ENCODE measurements around the gene KEAP1. TPM values are rescaled to one million over a fixed set of nuclear protein-coding genes. Genes with fewer than 3 reads are reported as not detected.

KEAP1 gene
- total and polyA plus RNA-seq, 10 of the 15 experiments (the other 5 are each of a cell fraction or from before 2014, with no cell fraction given) = 1.4 to 87.7 (median 48.6) TPM

DNA sequence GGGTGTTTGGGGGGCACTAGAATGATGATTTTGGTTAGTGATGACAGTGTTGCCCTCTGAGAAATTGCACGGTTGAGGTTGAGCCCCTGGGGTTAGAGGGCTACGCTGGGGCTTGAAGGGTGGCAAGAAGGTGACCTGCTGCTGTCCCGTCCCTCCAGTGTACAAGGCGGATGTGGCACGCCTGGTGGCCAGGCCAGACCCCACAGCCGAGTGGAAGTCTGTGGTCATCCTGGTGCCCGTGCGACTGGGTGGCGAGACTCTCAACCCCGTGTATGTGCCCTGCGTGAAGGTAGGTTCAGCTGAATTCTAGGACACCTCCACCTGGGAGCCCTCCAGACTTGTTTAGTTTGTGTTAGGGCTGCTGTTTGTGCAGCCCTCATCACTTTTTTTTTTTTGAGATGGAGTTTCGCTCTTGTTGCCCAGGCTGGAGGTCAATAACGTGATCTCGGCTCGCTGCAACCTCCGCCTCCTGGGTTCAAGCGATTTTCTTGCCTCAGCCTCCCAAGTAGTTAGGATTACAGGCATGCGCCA, 45.7 kb upstream of the KEAP1 start:
- H3K27ac ChIP-seq (ENCODE audit: control insufficient read depth, insufficient read depth) = no peak overlapping the region

DNA sequence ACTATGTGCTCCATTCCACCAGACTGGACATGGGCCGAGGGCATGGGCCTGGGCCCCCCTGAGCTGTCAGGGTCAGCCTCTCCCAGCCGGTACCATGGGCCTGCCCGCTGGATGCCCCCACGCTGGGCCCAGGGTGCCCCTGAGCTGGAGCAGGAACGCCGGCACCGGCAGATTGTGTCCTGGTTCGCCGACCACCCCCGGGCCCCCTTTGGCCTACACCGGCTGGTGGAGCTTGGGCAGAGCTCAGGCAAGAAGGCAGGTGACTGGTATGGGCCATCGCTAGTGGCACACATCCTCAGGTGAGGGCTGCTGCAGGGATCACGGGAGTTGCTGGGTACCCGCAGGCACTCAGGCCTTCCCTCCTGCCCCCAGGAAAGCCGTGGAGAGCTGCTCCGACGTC, 43.7 kb upstream of the KEAP1 start:
- ChIA-PET POLR2A (interaction anchor here (0.7 to 1.2 kb wide), 2 partner anchors 20 to 35 kb away, joined by 4 to 9 read pairs; no protein-coding TSS in a partner anchor), CTCF (interaction anchor here (1.3 kb wide), 1 partner anchor 39 kb away, joined by 3 read pairs; no protein-coding TSS in a partner anchor), SMC1A (ENCODE audit: uncharacterized antibody, unreplicated experiment) (no interaction called here), RAD21 (ENCODE audit: unreplicated experiment) (no interaction called here)
- Histone ChIP-seq H3K9me3 (replicated peaks; ENCODE audit: control insufficient read depth, insufficient read depth, low read length) (no peaks in the 10 kb centered on the region), H4K20me1 (ENCODE audit: control insufficient read depth, insufficient read depth) (no peaks in the 10 kb centered on the region), H3K4me2 (ENCODE audit: control insufficient read depth, insufficient read depth) (no peak overlapping the region), H3K9ac (ENCODE audit: control insufficient read depth, insufficient read depth, low read length) (no peak overlapping the region), H3K79me2 (ENCODE audit: control insufficient read depth, insufficient read depth, low read length) (peaks cover 11% of the 10 kb centered on the region), H3K27ac (ENCODE audit: control insufficient read depth, insufficient read depth) (no peak overlapping the region), H2AFZ (ENCODE audit: control insufficient read depth, low read depth, low read length) (no peak overlapping the region), H3K4me3 (no peak overlapping the region), H3K4me1 (ENCODE audit: control insufficient read depth, insufficient read depth, low read length) (peaks cover 21% of the 10 kb centered on the region), H3K36me3 (ENCODE audit: control insufficient read depth in 2 of 2, insufficient read depth in 2 of 2, low read length in 1 of 2) (peaks cover 3 to 5% of the 10 kb centered on the region in 2 experiments), H3K27me3 (replicated peaks in 1 of 2; ENCODE audit: control insufficient read depth in 2 of 2, insufficient read depth in 2 of 2, low read length in 1 of 2) (no peaks in the 10 kb centered on the region)
- intact Hi-C loops (cut with micrococcal nuclease; ENCODE audit: unreplicated experiment) = no loop called here
- WGBS (ENCODE audit: insufficient coverage, insufficient replicate concordance, low lambda C conversion rate, missing lambda C conversion rate) = 96% methylated on average over 17 of the region's 17 CpGs
- FAIRE-seq (no peak), DNase-seq (ENCODE audit: low read depth, low spot score) (no peak), ATAC-seq (no peak)
- in situ Hi-C loops (cut with MboI) = no loop called here
- TSS peak; percentile 66 for BruUV-seq (replicated peaks)
- TF ChIP-seq, protein P1, sequence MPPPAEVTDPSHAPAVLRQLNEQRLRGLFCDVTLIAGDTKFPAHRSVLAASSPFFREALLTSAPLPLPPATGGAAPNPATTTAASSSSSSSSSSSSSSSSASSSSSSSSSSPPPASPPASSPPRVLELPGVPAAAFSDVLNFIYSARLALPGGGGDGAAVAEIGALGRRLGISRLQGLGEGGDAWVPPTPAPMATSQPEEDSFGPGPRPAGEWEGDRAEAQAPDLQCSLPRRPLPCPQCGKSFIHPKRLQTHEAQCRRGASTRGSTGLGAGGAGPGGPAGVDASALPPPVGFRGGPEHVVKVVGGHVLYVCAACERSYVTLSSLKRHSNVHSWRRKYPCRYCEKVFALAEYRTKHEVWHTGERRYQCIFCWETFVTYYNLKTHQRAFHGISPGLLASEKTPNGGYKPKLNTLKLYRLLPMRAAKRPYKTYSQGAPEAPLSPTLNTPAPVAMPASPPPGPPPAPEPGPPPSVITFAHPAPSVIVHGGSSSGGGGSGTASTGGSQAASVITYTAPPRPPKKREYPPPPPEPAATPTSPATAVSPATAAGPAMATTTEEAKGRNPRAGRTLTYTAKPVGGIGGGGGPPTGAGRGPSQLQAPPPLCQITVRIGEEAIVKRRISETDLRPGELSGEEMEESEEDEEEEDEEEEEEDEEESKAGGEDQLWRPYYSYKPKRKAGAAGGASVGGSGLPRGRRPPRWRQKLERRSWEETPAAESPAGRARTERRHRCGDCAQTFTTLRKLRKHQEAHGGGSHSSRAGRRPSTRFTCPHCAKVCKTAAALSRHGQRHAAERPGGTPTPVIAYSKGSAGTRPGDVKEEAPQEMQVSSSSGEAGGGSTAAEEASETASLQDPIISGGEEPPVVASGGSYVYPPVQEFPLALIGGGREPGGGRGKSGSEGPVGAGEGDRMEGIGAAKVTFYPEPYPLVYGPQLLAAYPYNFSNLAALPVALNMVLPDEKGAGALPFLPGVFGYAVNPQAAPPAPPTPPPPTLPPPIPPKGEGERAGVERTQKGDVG (CRISPR knock-in tag; IDR thresholded peaks at IDR 0.05) = no peak
- TF ChIP-seq PML (IDR thresholded peaks at IDR 0.05; ENCODE audit: low read length) (no peak), ZNF622 (IDR thresholded peaks at IDR 0.05) (no peak), HDAC2 (IDR thresholded peaks at IDR 0.05) (no peak), STAT1 (conservative IDR thresholded peaks at IDR 0.05) (no peak), KDM1A (IDR thresholded peaks at IDR 0.05; ENCODE audit: borderline replicate concordance) (no peak), SPI1 (IDR thresholded peaks at IDR 0.05; ENCODE audit: borderline replicate concordance, insufficient read depth, low read depth, low read length) (no peak), MEF2B (IDR thresholded peaks at IDR 0.05; ENCODE audit: partially characterized antibody, poor library complexity, severe bottlenecking) (no peak), RFX5 (IDR thresholded peaks at IDR 0.05; ENCODE audit: low read depth, low read length) (no peak), KAT2A (conservative IDR thresholded peaks at IDR 0.05; ENCODE audit: control insufficient read depth, low read depth, low read length) (no peak), POLR2A (IDR thresholded peaks at IDR 0.05; ENCODE audit: low read depth, low read length) (no peak), ESRRA (IDR thresholded peaks at IDR 0.05; ENCODE audit: low read length) (no peak), PAX8 (IDR thresholded peaks at IDR 0.05) (no peak)
- TF ChIP-seq, protein P2, sequence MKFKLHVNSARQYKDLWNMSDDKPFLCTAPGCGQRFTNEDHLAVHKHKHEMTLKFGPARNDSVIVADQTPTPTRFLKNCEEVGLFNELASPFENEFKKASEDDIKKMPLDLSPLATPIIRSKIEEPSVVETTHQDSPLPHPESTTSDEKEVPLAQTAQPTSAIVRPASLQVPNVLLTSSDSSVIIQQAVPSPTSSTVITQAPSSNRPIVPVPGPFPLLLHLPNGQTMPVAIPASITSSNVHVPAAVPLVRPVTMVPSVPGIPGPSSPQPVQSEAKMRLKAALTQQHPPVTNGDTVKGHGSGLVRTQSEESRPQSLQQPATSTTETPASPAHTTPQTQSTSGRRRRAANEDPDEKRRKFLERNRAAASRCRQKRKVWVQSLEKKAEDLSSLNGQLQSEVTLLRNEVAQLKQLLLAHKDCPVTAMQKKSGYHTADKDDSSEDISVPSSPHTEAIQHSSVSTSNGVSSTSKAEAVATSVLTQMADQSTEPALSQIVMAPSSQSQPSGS (IDR thresholded peaks at IDR 0.05; ENCODE audit: low read length) = no peak

More for the DNA sequence above, 45.7 kb upstream of the KEAP1 start:
- BruUV-seq (replicated peaks) = no TSS peak
- H3K4me2 ChIP-seq (ENCODE audit: control insufficient read depth, insufficient read depth) = no peak overlapping the region
- no peaks in the 10 kb centered on the region; the same call in 2 of the 3 replicates for H3K9me3 ChIP-seq (replicated peaks; ENCODE audit: control insufficient read depth, insufficient read depth, low read length)
- FAIRE-seq (no peak), ATAC-seq (no peak), DNase-seq (ENCODE audit: low read depth, low spot score) (no peak)
- no peaks in the 10 kb centered on the region for H3K27me3 ChIP-seq (replicated peaks in 1 of 2; ENCODE audit: control insufficient read depth in 2 of 2, insufficient read depth in 2 of 2, low read length in 1 of 2)
- H3K4me3 ChIP-seq = no peak overlapping the region
- ChIA-PET SMC1A (ENCODE audit: uncharacterized antibody, unreplicated experiment) (interaction anchor here (1.2 kb wide), 1 partner anchor 12 kb away, joined by 3 read pairs; no protein-coding TSS in a partner anchor), RAD21 (ENCODE audit: unreplicated experiment) (no interaction called here), POLR2A (interaction anchor here (0.6 kb wide), 1 partner anchor 62 kb away, joined by 4 read pairs; no protein-coding TSS in a partner anchor), CTCF (interaction anchor here (1.0 to 1.4 kb wide), 2 partner anchors 18 to 24 kb away, joined by 3 read pairs; no protein-coding TSS in a partner anchor)
- H3K4me1 ChIP-seq (ENCODE audit: control insufficient read depth, insufficient read depth, low read length) = peaks cover 37% of the 10 kb centered on the region
- peaks cover 11% of the 10 kb centered on the region for H3K79me2 ChIP-seq (ENCODE audit: control insufficient read depth, insufficient read depth, low read length)
- 93% methylated on average over 18 of the region's 18 CpGs for WGBS (ENCODE audit: insufficient coverage, insufficient replicate concordance, low lambda C conversion rate, missing lambda C conversion rate)
- H3K36me3 ChIP-seq (ENCODE audit: control insufficient read depth in 2 of 2, insufficient read depth in 2 of 2, low read length in 1 of 2) = peaks cover 18 to 20% of the 10 kb centered on the region in 2 experiments
- intact Hi-C loops (cut with micrococcal nuclease; ENCODE audit: unreplicated experiment) (no loop called here), in situ Hi-C loops (cut with MboI) (no loop called here)
- TF ChIP-seq RCOR1 (conservative IDR thresholded peaks at IDR 0.05; ENCODE audit: low read depth, low read length) (no peak), BCL11A (IDR thresholded peaks at IDR 0.05; ENCODE audit: low read depth, low read length) (no peak)
- H2AFZ ChIP-seq (ENCODE audit: control insufficient read depth, low read depth, low read length) = no peak overlapping the region
- no peak overlapping the region for H3K9ac ChIP-seq (ENCODE audit: control insufficient read depth, insufficient read depth, low read length)
- H4K20me1 ChIP-seq (ENCODE audit: control insufficient read depth, insufficient read depth) = no peaks in the 10 kb centered on the region

Data from GM12878 (cell line).